ENCODE data around the gene COL9A3.
A peak's percentile ranks its signal among the peaks of the same experiment; 100 is the strongest.

The COL9A3 gene

DNA sequence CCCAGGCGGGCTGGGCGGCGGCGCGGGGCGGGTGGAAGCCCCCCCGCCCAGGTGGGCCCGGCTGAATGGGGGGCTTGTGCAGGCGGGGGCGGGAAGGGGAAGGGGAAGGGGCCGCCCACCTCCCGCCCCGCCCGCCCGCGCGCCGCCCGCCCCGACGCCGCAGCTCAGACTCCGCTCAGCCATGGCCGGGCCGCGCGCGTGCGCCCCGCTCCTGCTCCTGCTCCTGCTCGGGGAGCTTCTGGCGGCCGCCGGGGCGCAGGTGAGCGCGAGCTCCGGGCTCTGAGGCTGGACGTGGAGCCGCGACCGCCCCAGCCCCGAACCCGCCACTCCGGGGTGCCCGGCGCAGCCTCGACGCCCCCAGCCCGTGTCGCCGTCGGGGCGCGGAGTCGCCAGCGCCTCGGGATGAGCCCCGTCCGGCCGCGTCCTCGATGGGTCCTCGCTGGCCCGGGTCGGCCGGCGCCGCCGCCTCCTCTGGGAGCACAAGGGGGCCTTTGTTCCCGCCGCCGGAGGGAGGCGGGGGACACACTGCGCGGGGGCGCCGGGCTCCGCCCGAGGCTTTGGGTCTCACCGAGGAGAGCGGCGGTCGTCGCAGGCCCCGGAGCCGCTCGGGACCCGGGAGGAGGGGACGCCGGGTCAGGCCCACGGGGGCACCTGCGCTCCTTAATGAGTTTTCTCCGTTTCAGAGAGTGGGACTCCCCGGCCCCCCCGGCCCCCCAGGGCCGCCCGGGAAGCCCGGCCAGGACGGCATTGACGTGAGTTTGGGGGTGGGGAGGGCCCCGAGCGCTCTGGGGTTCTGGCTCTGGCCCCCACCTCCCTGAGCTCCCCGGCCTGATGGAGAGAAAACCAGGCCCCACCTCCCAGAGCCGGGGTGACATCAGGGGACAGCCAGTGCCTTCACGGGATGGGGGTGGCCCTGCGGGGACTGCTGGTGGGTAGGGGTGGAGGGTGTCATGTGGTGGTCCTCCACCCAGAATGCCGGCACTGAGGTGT is at the start of gene COL9A3:
Gene COL9A3, plus strand, starts transcription at position 167 of the 990 bp plus-strand sequence. Its CDS starts 15 bp downstream, at position 182.
- no peak for DNase-seq

DNA sequence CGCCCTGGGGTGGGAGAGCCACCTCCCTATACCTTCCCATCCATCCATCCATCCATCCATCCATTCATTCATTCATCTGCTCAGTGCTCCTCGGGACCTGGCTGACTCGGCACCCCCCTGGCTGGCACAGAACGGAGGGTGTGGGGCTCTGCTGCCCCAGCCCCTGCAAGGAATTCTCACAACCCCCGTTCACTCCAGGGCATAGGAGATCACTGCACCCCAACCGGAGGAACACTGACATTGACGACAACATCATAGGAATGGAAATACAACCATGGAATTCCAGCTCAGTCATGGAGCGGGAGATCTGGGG is 48.7 kb upstream of the COL9A3 start:
- DNase-seq = no peak

DNA sequence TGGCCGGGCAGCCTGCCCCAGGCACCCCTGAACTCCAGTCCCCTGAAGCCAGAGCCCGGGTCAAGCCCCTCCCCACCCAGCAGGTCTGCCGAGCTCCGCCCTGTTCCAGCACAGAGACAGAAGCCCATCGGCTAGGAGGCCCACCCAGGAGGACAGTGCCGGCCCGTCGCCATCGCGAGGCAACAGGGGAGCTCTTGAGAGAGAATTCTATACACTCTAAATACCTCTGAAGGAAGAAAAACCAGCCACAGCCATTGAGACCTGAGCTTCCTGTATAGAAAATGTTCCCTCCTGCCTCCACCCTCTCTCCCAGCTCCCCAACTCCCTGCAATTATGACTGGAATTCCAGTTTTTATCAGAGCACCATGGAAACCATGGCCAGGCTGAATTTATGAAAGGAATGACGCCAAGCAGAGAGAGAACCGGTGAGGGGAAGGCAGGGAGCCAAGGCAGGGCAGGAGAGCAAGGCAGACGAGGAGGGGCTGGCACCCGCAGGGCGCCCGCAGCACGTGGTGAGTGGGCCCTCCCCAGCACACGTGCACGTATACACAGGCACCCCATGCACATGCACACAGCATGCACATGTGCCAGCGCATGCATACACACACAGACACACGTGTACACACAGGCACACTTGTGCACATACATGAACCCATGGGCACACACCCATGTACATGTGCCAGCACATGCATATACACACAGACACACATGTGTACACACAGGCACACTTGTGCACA is 48.1 kb upstream of the COL9A3 start:
- DNase-seq = no peak

DNA sequence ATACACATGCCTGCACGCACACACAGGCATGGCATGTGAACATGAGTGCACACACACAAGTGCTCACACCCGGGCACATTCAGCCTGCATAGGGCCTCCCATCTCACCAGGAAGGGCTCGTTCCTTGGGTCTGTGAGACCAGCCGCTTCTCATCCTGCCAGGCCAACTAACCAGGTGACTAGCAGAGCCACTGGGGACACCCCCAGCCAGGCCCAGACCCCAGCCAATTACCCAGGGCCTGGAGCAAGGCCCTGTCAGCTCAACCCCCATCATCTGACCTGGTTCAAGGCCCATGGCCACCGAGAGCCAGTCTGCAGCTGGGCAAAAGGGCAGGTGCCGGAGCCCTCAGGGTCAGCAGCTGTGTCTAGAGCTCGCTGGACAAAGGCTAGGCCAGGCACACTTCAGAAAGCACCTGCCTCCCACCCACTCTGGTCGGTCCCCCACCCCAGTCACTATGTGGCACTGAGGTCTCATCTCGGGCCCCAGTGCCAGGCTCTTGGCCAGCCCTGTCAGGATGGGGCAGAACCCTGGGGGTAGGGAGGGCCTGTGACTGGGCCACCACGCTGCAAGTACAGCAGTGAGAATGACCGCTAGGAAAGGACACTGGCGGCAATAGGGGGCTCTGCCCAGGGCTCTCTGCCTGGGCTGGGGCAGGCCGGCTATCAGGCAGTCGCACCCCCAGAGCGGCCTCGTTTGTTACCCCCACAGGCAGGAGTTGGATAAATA is 47.3 kb upstream of the COL9A3 start:
- no peak for DNase-seq

DNA sequence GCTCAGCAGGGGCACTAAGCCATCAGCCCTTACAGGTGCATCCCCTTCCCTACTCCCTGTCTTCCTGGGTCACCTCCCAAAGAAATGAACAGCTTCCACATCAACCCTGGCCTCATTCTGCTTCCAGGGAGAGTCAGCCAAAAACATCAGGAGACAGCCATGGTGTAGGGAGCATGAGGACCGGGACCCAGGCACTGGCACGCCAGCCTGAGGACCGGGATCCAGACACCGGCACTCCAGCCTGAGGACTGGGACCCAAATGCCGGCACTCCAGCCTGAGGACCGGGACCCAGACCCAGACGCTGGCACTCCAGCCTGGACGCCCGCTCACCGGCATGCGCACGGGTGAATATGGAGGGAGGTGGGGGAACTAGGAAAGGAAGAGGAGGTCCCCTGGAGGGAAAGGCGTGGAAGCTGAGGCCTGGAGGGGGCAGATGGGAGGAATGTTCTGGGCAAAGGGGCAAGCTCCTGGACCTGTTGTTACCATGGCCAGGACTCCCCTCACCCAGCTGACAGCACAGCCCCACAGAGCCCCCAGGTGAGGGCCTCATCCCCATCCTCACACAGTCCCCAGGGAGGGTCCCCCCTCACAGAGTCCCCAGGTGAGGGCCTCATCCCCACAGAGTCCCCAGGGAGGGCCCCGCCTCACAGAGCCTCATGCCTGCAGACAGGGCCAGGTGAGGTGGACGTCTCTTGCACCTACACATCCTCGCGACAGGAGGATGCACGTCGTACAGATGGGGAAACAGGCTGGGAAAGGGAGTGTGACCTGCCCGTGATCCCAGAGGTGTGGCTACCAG is 46.5 kb upstream of the COL9A3 start:
- DNase-seq = no peak

DNA sequence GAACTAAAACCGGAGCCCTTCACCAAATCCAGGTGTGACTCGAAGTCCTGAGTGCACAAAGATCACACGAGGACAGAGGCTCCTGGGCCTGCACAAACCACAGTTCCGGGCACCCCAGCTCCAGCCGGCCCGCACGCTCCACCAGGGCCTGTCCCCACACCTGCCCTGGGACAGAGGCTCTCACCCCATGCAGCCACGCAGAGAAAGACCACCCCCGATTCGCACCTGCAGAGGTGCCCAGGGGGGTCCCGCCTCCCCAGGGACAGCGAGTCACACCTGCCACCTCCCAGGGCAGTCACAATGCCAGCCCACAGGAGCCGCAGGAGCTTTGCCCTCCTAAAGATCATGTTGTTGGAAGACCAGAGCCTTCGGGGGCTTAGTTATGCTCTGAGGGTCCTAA is 45.9 kb upstream of the COL9A3 start:
- no peak for DNase-seq

DNA sequence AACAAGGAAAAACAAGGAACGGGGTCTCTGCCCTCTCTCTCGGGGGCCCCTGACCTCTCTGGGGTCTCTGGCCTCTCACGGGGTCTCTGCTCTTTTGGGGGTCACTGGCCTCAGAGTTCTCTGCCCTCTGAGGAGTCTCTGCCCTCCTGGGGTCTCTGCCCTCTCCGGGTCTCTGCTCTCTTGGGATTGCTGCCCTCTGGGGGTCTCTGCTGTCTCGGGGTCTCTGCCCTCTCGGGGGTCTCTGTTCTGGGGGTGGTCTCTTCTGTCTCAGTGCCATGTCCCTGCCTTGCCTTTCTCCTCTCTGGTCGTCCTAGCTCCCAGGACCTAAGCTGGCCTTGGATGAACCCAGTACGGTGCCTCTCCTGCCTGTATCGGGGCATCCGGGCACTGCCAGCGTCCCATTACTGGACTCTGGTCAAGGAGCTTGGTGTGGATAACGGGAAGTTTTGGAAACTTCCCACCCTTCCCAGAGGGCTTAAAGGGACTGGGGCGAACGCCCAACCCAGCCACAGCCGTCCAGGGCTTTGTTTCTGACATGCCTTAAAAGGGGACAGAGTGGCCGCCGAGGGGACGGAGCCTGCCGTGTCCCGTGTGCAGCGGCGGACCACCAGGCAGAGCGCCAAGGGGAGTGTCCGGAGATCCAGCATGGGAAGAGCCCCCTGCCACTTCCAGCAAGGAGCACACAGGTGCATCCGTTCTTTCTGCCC is 45.3 kb upstream of the COL9A3 start:
- no peak for DNase-seq

DNA sequence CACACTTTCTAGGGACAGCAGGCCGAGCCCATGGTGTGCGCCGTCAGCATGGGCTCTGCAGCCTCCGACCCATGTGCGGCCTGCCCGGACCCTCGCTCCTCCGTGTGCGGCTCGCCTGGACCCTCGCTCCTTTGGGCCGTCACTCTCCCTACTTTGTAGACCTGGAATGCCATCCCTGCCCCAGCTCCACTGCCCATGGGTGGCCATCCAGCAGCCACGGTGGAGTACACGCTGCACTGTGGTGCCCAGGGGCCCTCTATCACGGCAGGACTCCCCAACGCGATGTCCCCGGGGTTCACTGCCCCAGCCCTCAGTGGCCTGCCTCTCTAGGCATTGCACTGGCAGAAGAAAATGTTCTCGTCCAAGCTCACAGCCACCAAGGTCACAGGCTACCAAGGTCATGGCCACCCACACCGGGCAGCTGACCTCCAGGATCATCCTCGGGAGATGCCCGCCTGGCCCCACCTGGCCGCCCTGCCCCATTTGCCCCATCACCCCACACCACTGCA is 44.7 kb upstream of the COL9A3 start:
- no peak for DNase-seq

DNA sequence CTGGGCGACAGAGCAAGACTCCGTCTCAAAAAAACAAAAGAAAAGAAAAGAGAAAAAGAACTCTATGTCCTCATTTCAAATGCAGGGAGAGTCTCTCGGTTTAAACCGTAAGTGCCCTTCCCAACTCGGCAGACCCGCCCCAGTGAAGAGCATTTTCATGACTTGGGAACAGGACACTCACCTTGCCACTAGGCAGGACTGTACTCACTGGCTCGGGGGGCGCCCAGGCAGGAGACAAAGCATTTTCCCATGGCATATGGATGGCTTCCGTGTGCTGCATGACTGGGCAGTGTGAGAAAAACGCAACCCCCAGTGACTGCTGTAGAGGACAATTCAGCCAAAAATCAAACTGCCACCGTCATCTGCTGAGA is 44.2 kb upstream of the COL9A3 start:
- no peak for DNase-seq

DNA sequence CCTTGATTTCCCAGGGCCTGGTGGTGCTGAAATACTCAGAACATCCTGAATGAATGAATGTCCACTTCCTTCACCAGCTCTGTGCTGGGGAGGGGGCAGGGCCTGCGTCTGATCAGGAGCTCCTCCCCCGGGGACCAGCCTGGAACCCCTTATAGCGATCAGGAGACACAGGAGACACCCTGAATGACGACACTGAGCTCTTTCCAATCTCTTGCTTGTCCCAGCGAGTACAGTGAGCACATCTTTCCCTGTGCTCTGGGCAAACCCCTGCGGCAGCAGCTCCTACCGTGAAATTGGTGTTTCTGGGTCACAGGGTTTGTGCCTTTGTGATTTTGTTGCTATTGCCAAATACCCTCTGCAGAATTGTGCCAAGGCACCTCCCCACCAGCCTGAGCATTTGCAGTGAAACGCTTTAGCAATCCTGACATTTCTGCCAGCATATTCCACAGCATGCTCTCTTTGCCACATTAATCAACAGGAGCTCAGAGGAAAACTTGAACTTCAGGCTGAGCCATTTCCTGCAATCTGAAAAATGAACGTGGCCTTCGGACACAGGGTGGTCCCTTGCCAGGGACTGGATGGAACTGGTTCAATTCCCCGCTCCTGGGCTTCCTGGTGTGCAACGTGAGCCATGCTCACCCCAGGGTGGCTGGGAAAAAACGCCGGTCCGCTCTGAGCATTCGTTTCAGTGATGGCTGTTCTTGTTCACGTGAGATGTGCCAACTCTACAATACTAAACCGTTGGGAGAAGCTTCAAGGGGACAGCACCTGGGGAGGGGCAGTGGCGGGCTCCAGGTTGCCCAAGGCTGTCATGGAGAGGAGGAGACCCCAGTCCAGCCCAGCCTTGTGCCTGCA is 43.6 kb upstream of the COL9A3 start:
- DNase-seq = no peak

DNA sequence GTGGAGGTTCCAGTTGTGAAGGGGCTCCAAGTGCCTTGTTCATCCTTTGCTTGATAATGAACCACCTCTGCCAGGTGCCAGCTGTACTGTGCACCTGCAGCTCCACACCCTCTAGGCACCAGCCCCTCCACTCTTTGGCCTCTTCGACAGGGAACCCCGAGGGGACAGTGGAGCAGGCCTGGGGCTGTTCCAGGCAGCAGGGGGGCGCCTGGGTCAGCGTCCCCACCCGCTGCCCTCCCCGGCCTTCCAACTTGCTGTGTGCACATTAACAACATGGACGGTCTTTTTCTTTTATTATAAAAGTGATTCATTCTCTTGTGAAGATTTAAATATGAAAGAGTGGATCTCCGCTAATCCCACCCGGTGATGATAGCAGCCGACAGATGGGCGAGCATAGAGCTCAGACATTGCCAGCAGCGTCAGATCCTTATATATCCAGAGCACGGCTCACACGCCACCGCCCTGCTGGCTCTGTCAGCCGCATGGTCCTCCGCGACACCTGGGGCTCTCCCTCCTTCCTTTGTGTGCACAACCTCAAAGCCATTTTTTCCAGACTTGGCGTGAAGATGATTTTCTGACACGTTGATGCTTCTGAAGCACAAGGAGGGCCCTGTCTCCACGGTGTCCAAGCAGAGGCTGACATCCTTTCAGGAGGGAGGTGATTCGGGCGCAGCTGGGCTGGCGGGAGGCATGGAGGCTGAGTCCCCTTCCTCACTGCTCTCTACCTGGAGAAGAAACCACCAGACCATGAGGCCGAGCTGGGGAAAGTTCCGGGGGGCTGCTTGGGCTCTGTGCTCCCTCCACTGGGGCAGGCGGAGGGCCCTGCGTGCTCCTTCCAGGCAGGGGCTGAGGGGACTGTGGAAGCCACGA is 42.8 kb upstream of the COL9A3 start:
- DNase-seq = no peak

DNA sequence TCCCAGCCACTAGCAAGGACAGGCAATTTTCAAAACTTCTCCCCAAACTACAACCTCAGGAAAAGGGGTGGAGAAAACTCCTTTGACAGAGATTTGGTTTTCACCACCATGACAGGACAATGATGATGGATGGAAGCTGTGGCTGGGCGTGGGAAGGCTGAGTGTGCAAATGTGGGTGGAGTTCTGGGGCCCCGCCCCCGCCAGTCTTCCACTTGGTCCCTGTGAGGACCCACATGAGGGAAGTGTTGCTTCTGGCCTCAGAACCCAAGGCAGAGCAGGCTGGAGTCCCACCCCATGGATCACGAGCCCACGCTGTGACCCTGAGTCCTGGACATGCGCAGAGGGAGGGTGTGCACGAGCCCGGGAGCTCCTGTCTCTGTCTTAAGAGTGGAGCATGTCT is 42.1 kb upstream of the COL9A3 start:
- peak; percentile 32 for DNase-seq

DNA sequence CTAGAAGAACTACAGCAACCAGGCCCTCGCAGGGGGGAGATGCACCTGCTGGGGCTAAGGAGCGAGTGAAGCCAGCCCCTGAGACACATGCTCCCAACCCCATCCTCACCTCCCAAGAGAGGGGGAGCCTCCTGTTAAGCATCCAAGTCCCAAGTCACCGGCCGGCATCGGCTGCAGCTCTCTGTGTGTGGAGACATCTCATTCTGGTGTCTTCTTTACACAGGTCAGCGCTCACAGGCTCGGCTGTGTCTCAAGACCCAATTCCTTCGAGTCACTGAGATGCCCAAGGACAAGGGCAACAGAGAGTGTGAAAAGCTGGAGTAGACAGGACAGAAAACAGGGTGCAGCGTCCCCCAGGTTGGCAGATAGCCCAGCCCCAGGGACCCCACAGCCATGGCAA is 41.6 kb upstream of the COL9A3 start:
- no peak for DNase-seq

DNA sequence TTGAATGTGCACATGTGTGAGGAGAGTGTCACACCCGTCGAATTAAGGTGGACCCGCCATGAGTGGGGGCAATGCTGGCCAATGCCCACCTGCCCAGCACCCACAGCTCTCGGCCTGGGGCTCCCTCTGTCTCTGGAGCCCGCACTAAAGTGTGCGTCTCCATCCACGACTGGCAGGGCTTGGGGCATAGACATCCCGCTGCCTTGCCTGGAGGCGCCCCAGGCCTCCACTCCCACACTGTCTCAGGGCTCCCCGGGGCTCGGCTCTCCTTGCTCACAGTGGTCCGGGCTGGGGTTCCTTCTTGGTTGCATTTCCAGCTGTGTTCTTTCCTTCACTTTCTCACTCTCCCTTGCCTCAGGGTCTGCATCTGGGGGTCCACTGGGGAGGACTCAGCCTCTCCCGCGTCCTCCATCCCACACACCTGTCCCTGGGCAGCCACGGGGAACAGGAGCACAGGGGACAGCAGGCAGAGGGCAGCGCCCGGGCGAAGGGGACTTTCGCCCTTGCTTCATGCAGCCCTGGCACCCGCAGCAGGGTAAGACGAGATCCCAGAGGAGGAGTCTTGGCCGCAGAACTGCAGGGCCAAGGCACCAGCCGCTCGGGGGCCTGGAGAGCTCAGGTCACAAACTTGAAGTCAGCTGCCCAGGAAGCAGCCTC is 40.7 kb upstream of the COL9A3 start:
- no peak for DNase-seq

DNA sequence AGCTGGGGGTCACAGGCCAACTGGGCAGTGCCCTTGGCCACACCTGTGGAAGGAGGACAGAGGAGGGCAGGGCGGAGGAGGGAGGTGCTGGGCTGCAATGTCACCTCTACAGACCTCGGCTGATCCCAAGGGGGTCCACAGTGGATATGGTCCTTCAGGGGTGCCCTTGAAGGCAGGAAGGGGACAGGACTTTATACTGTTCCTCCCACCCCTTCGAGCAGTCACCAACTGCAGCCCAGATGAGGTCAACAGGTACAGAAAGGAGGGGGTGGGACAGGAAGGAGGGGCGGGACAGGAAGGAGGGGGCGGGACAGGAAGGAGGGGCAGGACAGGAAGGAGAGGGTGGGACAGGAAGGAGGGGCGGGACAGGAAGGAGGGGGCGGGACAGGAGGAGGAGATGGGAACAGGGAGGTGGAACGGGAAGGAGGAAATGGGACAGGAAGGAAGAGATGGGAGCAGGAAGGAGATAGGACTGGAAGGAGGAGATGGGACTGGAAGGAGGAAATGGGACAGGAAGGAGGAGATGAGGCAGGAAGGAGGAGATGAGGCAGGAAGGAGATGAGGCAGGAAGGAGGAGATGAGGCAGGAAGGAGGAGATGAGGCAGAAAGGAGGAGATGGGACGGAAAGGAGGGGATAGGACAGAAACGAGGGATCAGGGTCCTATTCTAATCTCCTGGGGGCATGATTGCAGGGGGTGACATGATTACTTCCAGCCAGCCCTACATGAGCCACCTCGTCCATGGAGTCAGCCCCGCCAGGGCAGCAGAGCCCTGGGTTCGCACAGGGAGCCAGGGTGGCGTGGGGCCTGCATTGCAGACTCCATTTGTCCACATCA is 39.9 kb upstream of the COL9A3 start:
- DNase-seq = no peak

DNA sequence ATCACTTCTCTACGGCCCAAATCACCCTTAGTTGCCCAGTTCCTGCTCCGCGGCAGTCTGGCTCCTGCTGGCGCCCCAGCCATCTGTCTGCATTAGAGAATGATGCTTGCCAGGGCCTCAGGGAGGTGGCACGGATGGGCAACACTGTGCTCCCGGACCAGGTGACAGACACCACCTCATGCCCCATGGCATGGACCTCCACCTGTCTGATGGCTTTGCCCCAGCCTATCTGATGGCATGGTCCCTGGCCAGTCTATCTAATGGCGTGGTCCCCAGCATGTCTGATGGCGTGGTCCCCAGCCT is 39.4 kb upstream of the COL9A3 start:
- no peak for DNase-seq

DNA sequence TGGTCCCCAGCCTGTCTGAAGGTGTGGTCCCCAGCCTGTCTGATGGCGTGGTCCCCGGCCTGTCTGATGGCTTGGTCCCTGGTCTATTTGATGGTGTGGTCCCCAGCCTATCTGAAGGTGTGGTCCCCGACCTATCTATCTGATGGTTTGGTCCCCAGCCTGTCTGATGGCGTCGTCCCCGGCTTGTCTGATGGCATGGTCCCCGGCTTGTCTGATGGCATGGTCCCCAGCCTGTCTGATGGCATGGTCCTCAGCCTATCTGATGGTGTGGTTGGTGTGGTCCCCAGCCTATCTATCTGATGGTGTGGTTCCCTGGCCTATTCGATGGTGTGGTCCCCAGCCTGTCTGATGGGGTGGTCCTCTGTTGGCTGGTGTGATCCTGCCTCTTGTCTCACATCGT is 38.8 kb upstream of the COL9A3 start:
- no peak for DNase-seq

DNA sequence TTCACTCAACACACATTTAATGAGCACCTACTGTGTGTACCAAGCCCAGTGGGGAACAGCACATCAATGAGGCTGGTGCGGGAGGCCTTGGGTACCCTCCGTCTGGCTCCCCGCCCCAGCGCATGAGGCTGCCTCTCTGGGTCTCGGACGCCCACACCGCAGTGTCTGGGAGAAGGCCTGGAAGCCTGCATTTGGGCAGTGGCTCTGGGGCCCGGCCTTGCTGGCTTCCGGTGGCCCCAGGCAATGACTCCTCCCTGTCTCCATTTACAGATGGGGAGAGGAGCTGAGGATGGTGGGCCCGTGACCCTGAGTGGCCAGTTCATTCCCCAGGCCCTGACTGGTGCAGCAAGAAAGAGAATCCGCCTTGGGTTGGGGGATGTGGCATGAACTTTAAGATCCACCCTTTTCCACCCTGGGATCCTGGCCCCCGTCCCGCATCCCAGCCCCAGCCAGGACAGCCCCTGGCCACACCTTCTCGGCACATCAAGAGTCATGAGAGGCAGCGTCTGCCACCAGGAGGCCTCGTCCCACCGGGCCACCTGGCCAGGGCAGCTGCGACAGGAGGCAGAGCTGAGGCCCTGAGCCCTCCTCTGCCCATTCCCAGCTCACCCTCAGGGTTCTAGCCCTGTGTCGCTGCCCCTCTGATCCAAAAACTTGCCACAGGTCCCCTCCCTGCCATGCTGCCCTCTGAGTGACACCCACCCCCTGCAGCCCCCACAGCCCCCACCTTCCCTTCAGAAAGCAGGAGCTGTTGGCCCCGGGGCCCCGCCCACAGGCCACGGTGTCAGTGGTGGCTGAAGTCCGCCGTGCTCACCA is 38.0 kb upstream of the COL9A3 start:
- DNase-seq = no peak

Data from NCI-H187 treated with DMSO at 0.1 percent for 48 hours (cell line).